NCI-H2171 treated with DMSO at 0.1 percent for 48 hours (cell line): ENCODE results near the gene TUBGCP6.
A peak's percentile ranks its signal among the peaks of the same experiment; 100 is the strongest.

ENCODE experiments used
- DNase-seq: peaks from one replicate; lab custom pipeline; 2025; lab: John Stamatoyannopoulos, UW

Gene TUBGCP6

DNA sequence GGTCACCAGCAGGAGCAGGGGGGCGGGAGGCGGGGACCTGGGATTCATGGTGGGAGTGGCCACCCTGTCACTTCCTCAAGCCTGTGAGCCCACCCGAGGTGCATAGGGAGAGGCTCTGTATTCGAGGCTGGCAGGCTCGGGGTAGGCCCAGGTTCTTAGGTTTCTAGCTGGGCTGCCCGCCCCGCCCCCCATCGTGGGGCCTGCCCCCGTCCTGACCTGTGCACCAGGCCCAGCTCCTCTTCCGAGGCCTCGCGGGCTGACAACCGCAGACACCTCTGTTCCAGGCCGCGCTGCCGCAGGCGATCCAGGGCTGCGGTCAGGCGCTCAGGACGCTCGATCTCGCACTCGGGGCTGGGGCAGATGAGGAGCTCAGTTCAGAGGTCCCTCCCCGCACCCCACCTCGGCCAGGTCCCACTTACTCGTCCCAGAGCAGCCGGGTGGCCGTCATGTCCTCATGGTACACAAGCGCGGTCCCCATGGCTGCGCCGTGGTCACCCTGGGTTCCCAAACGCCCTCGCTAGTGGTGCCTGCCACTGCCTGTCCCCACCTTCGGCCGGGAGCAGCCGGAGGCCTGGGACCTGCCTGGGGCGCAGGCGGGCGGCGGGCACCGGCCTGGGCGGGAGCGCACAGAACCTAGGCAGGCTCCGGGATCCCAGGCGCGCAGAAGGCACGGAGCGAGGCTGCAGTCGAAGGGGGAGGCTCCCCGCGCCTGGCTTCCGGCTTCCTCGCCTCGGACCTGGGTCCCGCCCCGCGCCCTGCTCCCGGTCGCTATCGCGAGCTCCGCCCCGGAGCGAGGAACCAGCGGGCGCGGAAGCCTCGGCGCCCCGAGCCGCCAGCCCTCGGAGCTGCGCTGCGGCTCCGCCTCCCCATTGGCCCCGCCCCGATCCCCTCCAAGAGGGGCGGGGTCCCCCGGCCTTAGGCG is 6.0 kb upstream of the TUBGCP6 start, which contains the start of gene HDAC10:
Gene HDAC10, minus strand, starts transcription at position 711 of the 922 bp plus-strand sequence. Its CDS starts 233 bp downstream, at position 478.
- peak; percentile 75 for DNase-seq

DNA sequence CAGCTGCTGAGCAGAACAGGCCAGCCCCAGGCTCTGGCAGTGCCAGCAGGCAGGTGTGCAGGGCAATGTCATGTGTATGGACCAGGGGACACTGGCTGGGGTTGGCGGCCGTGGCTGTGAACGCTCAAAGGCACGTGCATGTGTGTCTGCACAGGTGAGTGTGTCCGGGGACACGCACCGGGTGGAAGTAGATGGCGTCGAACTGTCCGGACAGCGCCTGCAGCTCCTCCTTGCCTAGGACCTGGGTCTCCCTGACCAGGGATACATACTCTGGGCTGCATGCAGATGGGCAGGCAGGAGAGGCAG is 5.4 kb upstream of the TUBGCP6 start:
- DNase-seq, result no peak

DNA sequence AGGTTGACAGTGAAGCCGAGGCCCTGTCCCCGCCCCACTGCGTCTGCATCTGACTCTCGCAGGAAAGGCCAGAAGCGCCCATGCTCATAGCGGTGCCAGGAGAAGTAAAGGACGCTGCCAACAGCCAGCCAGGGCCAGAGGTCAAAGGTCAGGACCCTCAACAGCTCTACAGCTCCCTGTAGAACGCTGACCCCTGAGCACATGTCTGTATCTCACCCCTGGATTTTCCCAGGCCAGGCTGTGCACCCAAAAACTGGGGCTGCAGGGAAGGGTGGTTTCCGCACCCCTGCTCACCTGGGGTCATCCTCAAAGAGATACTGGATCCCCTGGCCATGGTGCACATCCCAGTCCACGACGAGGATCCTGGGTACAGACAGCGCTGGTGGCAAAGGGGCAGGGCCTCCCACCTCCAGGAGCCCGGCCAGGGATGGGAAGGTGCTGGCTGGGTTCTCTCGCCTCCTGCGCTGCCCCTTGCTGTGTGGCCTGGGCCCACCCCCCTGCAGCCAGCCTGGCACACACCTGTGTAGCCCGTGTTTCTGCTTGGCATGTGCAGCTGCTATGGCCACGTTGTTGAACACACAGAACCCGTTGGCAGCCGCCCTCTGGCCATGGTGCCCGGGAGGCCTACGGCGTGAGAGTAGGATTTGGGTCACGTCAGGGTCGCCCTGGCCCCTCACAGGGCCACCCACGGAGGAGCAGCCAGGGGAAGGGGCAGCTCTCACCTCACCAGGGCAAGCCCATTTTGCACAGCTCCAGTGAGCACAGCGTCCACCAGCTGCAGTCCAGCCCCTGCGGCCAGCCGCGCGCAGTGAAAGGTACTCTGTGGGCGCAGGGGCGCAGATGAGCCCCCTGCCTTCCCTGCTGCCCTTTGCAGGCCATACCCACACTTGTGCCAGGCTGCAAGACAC is 4.8 kb upstream of the TUBGCP6 start:
- DNase-seq, result no peak

DNA sequence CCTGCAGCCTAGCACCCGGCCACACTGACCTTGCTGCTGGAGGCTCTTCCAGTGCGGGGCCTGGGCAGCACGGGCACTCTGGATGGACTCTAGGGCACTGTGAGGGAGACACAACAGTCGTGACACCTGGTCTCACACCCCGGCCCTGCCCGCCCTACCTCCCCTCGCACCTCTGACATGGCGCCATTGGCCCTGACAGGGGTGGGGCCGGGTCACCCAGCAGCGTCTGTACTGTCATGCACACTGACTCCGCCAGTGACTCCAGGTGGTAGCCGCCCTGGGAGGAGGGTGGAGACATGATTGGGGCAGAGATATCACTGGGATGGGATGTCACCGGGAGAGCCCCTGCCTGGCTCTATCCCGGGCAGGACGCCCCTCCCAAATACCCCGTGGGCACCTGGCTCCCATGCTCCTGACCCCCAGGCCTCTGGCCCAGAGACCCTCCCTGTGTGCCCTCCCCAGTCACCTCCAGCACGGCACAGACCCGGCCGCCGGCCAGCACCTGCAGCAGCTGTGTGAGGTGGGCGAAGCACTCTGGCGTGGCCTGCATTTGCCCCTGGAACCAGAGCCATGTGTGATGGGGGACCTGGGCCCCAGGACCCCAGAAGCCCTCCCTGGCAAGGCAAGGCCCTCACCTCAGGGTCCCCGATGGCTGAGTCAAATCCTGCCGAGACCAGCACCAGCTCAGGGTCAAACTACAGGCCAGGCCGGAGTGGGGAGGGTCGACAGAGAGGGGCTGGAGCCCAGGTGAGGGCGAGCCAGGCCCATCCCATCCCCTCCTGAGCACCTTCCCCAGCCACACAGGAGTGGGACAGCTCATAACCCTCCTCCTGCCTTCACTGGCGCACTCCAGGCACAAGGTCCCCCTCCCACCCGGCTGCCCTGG is 3.6 kb upstream of the TUBGCP6 start:
- DNase-seq, result peak; percentile 25

DNA sequence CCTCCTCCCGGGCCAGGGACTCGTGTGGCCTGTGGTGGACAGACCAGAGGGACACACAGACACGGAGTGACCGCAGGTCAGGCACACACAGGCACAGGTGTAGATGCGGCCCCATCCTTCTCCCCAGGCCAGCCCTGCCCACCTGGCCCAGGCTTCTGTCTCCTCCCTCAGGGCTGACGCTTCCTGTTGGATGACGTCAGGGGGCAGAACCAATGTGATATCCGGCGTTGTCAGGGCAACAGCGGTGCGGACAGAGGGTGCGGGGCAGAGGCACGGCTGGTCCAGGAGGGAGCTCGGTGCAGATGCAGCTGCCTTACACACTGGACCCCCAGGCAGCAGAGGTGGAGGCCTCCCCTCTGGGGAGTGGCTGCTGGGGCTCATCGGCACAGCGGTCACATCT is 2.9 kb upstream of the TUBGCP6 start:
- DNase-seq, result peak; percentile 59

DNA sequence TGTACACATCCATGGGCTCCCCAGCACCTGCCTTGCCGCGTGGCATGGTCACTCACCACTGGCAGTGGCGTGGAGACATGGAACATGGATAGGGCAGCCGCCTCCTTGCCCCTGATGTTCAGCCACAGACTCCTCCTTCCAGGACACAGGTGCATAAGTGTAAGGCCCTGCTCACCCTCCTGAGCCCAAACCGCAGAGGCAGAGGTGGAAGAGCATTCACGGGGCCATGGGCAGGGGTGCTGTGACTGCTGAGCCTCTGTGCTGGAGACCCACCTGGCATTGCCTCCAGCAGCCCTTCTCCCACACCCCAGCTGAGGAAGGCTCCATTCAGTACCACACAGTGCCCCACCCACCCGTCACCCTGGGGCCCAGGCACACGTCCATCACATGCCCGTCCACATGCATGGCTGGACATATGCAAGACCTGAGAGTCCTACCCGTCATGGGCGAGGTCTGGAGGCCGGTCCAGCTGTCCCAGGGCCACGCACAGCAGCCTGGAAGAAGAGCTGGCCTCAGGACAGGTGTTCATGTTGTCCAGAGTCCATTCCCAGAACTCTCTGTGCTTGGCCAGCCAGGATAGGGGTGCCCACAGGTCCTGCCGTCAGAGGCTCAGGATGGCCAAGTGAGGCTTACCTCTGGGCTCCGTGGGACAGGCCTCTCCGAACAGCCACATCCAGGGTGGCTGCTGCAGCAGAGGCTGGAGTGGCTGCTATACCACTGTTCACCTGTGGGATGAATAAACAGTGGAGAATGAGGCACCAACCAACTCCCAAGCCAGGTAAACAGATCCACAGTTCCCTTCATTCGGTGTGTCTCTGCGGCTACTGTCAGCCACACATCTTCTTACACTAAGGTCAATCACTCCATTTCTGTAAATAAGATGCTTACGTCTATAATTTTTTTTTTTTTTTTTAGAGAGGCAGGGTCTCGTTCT is 1.7 kb upstream of the TUBGCP6 start:
- peak; percentile 6 for DNase-seq

DNA sequence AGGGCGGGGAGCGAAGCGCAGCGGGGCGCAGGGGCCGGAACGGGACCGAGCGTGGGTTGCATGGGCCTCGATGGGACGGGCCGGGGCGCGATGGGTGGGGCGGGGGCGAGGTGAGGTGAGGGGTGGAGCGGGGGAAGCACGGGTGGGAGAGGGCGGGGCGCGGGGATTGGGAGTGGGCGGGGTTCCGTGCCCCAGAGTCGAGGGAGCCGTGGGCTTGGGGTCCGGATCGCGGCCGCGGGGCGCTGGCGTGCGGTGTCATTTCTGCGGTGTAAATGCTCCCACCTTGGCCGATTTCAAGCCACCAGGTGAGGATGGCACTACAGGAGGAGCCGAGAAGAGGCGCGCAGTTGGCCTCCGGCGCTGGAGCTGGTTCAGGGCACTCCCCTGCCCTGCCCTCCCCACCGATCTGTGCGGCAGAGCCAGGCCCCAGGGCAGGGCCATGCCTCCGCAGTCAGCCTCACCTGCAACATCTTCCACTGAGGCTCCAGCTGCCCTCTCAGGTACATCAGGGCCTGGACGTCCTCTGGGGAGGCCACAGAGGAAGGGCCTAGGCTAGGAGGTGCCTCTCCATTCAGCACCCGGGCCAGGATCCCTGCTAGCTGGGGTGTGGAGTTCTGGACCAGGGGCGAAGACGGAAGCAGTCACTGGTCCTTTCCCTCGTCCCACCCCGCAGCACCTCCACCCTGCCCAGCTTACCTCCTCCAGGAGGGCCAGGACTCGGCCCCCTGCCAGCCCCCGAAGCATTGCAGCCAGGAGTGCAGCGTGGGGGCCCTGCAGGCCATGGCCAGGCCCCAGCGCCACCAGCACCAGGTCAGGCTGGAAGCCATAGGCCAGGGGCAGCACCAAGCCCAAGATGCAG is 620 bp upstream of the TUBGCP6 start:
- DNase-seq, result no peak

DNA sequence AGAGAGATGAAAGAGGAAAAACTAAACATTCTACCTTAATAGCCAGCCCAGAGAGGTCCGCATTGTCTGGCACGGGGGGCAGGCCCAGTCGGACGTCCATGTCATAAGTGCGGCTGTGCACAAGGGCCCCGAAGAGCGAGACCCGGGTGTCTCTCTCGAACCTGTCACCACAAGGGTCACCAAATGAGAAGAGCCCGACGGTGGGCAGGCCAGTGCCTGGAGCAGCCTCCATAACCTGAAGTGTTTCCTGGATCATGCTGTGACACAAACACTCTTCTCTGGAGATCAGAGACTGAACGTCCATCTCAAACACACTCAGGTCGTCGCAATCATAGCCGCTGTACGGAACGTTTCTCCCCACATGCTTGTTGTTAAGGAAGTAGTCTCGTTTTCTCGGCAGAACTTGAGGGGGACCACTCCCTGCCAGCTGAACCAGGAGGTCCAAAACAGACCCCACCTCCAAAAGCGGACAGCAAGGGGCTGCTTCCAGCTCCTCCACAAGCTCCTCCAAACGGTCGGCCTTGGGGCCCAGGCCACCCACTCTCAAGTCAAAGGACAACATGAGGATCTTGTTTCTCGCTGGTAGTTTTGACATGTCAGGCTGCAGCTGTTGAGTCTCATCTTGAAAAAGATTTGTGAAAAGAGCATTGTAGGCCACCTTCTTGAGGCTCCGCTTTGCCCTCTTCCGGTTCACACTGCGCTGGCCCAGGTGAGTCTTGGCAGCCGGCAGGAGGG is 971 bp downstream of the TUBGCP6 start:
- no peak for DNase-seq

DNA sequence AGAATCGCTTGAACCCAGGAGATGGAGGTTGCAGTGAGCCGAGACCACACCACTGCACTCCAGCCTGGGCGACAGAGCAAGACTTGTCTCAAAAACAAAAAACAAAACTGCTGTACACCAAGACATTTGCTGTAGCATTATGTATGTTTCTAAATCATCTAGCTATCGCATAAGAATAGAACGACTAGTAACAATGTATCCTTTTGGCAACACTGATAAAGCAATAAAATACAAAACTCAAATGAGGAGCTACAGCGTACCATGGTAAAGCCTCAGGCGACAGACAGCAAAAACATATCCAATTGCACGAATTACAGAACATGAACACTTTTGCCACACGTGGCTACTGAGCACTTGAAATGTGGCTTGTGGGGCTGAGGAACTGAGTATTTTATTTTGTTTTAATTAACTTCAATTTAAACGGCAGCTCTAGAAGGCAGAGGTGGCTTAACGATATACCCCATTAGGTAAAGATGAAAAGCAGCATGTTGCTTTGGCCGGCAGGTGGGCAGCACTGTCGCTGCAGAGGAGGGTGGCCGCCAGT is 2.3 kb downstream of the TUBGCP6 start:
- DNase-seq, result no peak

DNA sequence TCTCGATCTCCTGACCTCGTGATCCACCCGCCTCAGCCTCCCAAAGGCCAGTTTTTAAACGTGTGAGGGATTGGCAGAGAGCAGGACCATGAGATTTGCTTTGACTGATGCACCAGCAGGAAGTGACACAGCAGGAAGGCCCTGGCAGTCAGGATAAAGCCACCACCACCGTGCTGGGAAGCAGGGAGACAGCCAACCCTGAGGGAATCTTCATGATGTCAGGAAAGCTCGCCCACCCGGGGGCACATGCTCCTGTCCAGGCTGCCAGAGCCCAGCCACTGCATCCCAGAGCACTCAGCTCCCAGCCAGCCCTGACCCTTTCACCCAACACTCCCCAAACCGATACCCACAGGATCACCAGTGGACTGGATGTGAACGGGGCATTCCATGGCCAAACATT is 6.1 kb downstream of the TUBGCP6 start:
- DNase-seq, result no peak

DNA sequence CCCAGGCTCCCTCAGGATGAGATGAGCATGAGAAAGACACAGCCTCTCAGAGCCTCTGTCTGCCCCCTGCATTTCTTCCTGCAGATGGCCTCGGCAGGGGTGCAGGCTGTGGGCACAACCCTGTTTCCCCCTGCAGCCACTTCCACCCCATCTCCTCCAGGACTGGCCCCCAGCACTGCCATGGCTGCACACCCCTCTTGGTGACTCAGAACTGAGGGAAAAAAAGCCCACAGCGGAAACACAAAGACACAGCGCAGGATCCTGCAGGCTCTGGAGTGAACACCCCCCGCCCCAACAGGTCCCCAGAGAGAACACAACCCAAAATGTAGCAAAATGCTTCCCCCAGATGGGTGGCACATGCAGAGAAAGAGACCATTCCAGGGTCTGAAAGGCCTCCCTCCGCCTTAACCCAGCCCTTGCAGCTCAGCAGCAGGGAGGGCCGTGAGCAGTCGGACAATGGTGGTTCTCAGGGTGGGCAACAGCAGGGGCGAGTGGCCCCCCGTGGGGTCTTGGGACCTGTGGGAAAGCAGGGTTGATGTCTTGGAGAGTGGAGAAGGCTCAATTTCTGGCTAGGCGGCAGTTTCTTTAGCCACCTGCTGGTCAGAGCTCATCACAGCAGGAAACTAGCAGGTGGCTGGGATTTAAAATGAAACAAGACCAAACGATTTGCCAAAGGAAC is 8.0 kb downstream of the TUBGCP6 start:
- no peak for DNase-seq

DNA sequence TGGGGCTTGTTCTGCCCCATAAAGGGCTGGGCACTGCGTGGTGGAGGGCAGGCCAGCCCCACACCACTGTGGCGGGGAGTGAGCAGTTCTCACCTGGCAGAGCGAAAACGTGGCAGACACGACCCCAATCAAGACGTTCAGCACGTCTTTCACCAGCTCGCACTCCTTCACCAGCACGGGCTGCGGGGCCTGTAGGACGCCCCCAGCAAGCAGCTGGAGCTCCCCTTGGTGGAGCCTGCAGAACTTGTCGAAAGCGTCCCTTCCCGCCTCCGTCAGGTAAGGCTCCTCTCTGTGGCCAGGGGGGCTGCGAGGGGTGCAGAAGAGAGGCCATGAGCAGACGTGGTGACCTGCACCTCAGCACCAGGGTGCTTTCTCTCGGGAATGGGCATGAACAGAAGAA is 11.6 kb downstream of the TUBGCP6 start:
- DNase-seq, result no peak

DNA sequence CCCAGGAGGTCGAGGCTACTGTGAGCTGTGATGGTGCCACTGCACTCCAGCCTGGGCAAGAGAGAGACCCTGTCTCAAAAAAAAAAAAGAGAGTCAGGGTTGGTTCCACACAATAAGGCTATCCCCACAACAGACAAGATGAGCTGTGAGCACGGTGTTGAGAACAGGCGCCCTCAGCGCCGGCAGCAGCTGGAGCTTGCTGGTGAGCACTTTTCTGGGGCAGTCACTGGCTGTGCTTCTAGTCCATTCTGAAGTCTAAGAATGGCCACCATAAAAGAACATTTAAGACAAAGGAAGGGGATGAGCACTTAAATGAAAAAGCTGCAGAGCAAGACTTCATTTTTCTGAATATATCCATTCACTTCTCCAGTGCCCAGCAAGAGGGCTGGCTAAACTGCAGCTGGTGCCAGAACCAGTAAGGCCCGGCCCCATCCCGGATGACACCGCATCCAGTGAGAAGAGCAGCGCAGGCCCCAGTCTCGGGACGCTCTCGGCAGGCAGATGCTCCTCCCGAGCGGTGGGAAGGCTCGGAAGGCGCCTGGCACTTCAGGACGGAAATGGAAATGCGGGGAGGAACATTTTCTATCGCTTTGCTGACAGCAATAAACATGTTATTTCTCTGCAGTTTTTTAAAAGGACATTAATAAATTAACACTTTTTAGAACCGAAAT is 12.2 kb downstream of the TUBGCP6 start:
- DNase-seq, result no peak

DNA sequence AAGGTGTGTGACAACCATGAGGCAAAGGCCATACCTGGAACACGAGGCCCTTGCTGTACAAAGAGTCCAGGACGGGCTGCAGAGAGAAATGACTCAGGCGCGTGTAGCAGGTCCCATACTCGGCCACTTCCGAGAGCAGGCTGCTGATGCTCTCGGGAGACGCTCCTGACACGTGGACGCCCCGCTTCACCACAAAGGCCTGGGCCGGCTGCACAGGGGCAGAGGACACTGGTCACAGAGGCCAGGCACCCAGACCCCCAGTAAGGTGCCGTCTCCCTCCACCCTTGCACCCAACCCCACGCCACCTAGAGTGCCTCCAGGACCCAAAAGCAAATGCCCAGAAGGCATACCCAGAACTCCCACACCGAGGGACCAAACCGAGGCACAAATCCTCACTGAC is 15.5 kb downstream of the TUBGCP6 start:
- DNase-seq, result no peak

DNA sequence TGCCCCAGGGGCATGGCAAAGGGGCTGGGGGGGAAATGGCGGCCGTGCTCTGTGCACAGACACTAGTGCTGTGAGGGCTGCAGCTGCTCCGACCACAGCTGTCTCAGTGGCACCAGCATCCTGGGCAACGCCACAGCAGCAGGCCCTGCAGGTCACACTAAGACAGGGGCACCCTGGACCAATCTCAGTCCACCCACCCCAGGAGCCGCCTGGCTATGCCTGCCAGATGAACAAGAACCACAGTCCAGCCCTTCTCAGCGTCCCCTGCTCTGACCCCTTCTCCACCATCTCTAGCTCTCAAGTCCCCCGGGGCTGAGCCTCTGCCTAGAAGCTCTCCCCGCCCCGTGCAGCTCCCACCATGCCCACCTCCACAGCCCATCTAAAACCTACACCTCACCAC is 16.5 kb downstream of the TUBGCP6 start:
- DNase-seq, result no peak

DNA sequence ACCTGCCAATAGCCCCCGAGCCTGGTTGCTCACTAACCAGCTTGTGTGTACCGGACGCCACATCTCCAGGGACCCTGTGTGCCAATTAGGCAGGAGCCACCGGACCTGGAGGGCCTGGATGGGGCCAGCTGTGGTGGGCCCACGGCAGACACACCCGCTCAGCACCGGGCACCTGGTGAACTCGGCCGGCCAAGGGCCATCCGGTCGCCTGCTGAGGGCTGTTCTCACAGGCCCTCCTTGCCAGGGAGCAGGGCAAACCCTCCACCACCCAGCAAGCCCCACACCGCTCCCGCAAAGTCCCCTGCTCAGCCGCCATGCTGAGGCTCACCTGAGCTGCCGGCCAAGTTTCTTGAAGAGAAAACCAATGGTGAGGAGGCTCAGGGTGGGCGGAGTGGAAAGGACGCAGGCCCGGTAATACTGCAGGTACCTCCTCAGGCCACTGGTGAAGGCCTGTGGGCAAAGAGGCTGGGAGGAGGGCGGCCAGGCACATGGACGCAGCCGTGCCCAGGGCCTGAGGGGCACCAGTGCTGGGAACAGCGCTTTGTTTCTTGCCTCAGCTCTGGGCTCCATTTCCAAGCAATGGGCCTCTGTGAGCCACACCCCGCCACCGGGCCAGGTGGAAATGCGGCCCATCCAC is 17.1 kb downstream of the TUBGCP6 start:
- DNase-seq, result no peak

DNA sequence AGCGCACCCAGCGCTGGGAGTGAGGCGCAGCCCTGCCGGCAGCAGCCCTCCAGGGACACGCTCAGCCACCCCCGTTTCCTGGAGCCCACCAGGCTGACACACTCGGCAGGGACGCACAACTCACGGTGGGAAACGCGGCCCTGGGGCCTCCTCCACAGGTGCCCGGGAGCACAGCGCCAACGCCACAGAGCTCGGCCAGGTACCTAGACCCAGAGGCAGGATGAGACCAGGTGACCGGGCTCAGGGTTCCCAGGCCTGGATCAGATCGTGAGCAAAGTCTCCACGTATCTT is 18.0 kb downstream of the TUBGCP6 start:
- no peak for DNase-seq
